Neural cell (in vitro differentiated cells): ENCODE results near the gene OAF. TPM values are rescaled to one million over a fixed set of nuclear protein-coding genes. Genes with fewer than 3 reads are reported as not detected.

Experiments used
- H2AFZ ChIP-seq: fragments of 200-600, 300-800 bp; sonication (generic), shearing (Covaris generic); 2 replicates; pipeline ENCODE4 v1.6.0; 2014; ENCODE audit warnings: low read depth, mild to moderate bottlenecking, antibody characterized with exemption, low read length, moderate library complexity
- H3F3A ChIP-seq: fragments of 200-600 bp; shearing (Covaris generic); 2 replicates; pipeline ENCODE4 v1.6.1; 2016; ENCODE audit warnings: mild to moderate bottlenecking, moderate library complexity, mixed read lengths, antibody characterized with exemption, low read length; ENCODE audit not compliant: insufficient read depth, poor library complexity, severe bottlenecking
- H3K27ac ChIP-seq: fragments of 200-600, 300-800 bp; sonication (generic), shearing (Covaris generic); 2 replicates; pipeline ENCODE4 v1.5.1; 2014; ENCODE audit warnings: mild to moderate bottlenecking, low read length, moderate library complexity
- H3K27me3 ChIP-seq: fragments of 300-800, 200-600 bp; sonication (generic), shearing (Covaris generic); 2 replicates; pipeline ENCODE4 v1.6.0; 2014; ENCODE audit warnings: mild to moderate bottlenecking, low read depth, low read length, moderate library complexity; ENCODE audit not compliant: insufficient read depth
- H3K36me3 ChIP-seq: fragments of 300-800, 200-600 bp; sonication (generic), shearing (Covaris generic); 2 replicates; pipeline ENCODE4 v1.5.1; 2014; ENCODE audit warnings: mild to moderate bottlenecking, antibody characterized with exemption, low read length, moderate library complexity; ENCODE audit not compliant: insufficient read depth
- H3K4me2 ChIP-seq: fragments of 300-800, 200-600 bp; sonication (generic), shearing (Covaris generic); 2 replicates; pipeline ENCODE4 v1.6.0; 2014; ENCODE audit warnings: mild to moderate bottlenecking, low read length
- H3K4me3 ChIP-seq: fragments of 300-800, 200-600 bp; sonication (generic), shearing (Covaris generic); 2 replicates; pipeline ENCODE4 v1.5.1; 2014; ENCODE audit warnings: mild to moderate bottlenecking, low read length, moderate library complexity
- H3K79me2 ChIP-seq: fragments of 200-600 bp; shearing (Covaris generic); replicated peaks from 2 replicates; pipeline ENCODE4 v1.6.0; 2014; ENCODE audit warnings: mild to moderate bottlenecking, low read length, moderate library complexity; ENCODE audit not compliant: insufficient read depth
- H3K9ac ChIP-seq: fragments of 300-800, 200-600 bp; sonication (generic), shearing (Covaris generic); 2 replicates; pipeline ENCODE4 v1.6.1; 2016; ENCODE audit warnings: mild to moderate bottlenecking, low read length, mixed read lengths
- H3K9me2 ChIP-seq: fragments of 200-600 bp; shearing (Covaris generic); 2 replicates; pipeline ENCODE4 v1.6.1; 2016; ENCODE audit warnings: mild to moderate bottlenecking, low read length, mixed read lengths; ENCODE audit not compliant: insufficient read depth
- H3K9me3 ChIP-seq: fragments of 200-600, 300-800 bp; sonication (generic), shearing (Covaris generic); 2 replicates; pipeline ENCODE4 v1.6.1; 2016; ENCODE audit warnings: mild to moderate bottlenecking, mixed run types, low read length, moderate library complexity, mixed read lengths
- H4K20me1 ChIP-seq: fragments of 200-600 bp; shearing (Covaris generic); 2 replicates; pipeline ENCODE4 v1.6.1; 2016; ENCODE audit warnings: mild to moderate bottlenecking, mixed run types; ENCODE audit not compliant: insufficient read depth
- EP300 ChIP-seq: fragments of 450-650 bp; conservative IDR thresholded peaks from 2 replicates; pipeline ENCODE4 v1.6.1; 2014; ENCODE audit warnings: antibody characterized with exemption, mild to moderate bottlenecking, moderate library complexity; ENCODE audit not compliant: poor library complexity, severe bottlenecking
- EZH2 ChIP-seq: fragments of 200-600, 300-800 bp; shearing (Covaris generic), sonication (generic); IDR thresholded peaks from 2 replicates; pipeline ENCODE4 v1.6.1; 2014; ENCODE audit warnings: antibody characterized with exemption, low read length, borderline replicate concordance, mild to moderate bottlenecking; ENCODE audit not compliant: insufficient read depth, poor library complexity, severe bottlenecking
- MXI1 ChIP-seq: fragments of 450-650 bp; conservative IDR thresholded peaks from 2 replicates; pipeline ENCODE4 v1.6.1; 2014; ENCODE audit warnings: antibody characterized with exemption, mild to moderate bottlenecking; ENCODE audit not compliant: poor library complexity, severe bottlenecking
- POLR2AphosphoS5 ChIP-seq: IDR thresholded peaks from 2 replicates; pipeline ENCODE4 v1.6.1; 2012
- RAD21 ChIP-seq: fragments of 450-650 bp; conservative IDR thresholded peaks from 2 replicates; pipeline ENCODE4 v1.6.1; 2014; ENCODE audit warnings: antibody characterized with exemption, mild to moderate bottlenecking, moderate library complexity
- SMC3 ChIP-seq: fragments of 450-650 bp; conservative IDR thresholded peaks from 2 replicates; pipeline ENCODE4 v1.6.1; 2014; ENCODE audit warnings: antibody characterized with exemption, mild to moderate bottlenecking, moderate library complexity; ENCODE audit not compliant: poor library complexity
- TAF1 ChIP-seq: IDR thresholded peaks from 2 replicates; pipeline ENCODE4 v1.6.1; 2012; ENCODE audit warnings: low read depth
- polyA plus RNA-seq: library from polyadenylated mRNA; depleted of rRNA; stranded (reverse); fragments of >200 nt; gene quantifications from 2 replicates; pipeline ENCODE4 v1.2.3, GENCODE V29; 2014
- TF ChIP-seq, protein P1 (sequence below): IDR thresholded peaks from 2 replicates; pipeline ENCODE4 v1.6.1; 2012; ENCODE audit warnings: borderline replicate concordance
- TF ChIP-seq, protein P2 (sequence below): fragments of 450-650 bp; IDR thresholded peaks from 2 replicates; pipeline ENCODE4 v1.5.1; 2014; ENCODE audit warnings: antibody characterized with exemption, mild to moderate bottlenecking, moderate library complexity; ENCODE audit not compliant: poor library complexity, severe bottlenecking

The OAF gene
- polyA plus RNA-seq, 1 donor from 2014 or later = 0.97 TPM

DNA sequence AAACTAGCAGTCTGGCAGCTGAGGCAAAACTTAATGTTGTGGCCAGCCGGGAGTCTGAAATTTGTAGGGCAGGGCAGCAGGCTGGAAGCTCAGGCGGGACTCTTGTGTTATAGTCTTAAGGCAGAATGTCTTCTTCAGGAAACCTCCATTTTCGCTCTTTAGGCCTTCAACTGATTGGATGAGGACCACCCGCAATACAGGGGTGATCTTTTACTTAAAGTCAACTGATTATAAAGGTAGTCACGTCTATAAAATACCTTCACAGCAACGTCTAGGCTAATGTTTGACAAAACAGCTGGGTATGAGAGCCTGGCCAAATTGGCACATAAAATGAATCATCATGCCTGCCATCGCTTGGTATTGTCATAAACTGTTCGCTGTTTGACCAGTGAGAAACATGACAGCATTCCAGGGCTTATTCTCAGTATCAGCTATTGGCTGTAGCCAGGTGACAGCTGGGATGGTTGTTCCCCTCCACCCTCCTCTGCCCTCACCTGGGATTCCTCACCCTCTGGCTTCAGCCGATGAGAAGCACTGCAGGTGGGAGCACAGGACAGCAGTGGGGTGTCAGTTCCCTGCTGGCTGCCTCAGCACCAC lies 22.5 kb downstream of the OAF start:
- Histone ChIP-seq H3K9me2 (no peaks in the 10 kb centered on the region), H3K9me3 (no peaks in the 10 kb centered on the region), H3K4me2 (no peak overlapping the region), H3K27ac (no peak overlapping the region), H3K27me3 (no peaks in the 10 kb centered on the region), H3K36me3 (no peaks in the 10 kb centered on the region), H3K79me2 (no peaks in the 10 kb centered on the region), H3F3A (no peaks in the 10 kb centered on the region), H2AFZ (no peak overlapping the region), H3K4me3 (no peak overlapping the region), H3K9ac (no peak overlapping the region), H4K20me1 (no peaks in the 10 kb centered on the region)
- TF ChIP-seq, protein P1, sequence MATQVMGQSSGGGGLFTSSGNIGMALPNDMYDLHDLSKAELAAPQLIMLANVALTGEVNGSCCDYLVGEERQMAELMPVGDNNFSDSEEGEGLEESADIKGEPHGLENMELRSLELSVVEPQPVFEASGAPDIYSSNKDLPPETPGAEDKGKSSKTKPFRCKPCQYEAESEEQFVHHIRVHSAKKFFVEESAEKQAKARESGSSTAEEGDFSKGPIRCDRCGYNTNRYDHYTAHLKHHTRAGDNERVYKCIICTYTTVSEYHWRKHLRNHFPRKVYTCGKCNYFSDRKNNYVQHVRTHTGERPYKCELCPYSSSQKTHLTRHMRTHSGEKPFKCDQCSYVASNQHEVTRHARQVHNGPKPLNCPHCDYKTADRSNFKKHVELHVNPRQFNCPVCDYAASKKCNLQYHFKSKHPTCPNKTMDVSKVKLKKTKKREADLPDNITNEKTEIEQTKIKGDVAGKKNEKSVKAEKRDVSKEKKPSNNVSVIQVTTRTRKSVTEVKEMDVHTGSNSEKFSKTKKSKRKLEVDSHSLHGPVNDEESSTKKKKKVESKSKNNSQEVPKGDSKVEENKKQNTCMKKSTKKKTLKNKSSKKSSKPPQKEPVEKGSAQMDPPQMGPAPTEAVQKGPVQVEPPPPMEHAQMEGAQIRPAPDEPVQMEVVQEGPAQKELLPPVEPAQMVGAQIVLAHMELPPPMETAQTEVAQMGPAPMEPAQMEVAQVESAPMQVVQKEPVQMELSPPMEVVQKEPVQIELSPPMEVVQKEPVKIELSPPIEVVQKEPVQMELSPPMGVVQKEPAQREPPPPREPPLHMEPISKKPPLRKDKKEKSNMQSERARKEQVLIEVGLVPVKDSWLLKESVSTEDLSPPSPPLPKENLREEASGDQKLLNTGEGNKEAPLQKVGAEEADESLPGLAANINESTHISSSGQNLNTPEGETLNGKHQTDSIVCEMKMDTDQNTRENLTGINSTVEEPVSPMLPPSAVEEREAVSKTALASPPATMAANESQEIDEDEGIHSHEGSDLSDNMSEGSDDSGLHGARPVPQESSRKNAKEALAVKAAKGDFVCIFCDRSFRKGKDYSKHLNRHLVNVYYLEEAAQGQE = no peak
- TF ChIP-seq EZH2 = no peak
- no peak for TF ChIP-seq EP300
- TF ChIP-seq SMC3 = no peak
- no peak for TF ChIP-seq MXI1
- no peak for TF ChIP-seq POLR2AphosphoS5
- TF ChIP-seq, protein P2, sequence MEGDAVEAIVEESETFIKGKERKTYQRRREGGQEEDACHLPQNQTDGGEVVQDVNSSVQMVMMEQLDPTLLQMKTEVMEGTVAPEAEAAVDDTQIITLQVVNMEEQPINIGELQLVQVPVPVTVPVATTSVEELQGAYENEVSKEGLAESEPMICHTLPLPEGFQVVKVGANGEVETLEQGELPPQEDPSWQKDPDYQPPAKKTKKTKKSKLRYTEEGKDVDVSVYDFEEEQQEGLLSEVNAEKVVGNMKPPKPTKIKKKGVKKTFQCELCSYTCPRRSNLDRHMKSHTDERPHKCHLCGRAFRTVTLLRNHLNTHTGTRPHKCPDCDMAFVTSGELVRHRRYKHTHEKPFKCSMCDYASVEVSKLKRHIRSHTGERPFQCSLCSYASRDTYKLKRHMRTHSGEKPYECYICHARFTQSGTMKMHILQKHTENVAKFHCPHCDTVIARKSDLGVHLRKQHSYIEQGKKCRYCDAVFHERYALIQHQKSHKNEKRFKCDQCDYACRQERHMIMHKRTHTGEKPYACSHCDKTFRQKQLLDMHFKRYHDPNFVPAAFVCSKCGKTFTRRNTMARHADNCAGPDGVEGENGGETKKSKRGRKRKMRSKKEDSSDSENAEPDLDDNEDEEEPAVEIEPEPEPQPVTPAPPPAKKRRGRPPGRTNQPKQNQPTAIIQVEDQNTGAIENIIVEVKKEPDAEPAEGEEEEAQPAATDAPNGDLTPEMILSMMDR = no peak
- TF ChIP-seq TAF1 = no peak
- TF ChIP-seq RAD21 = no peak

DNA sequence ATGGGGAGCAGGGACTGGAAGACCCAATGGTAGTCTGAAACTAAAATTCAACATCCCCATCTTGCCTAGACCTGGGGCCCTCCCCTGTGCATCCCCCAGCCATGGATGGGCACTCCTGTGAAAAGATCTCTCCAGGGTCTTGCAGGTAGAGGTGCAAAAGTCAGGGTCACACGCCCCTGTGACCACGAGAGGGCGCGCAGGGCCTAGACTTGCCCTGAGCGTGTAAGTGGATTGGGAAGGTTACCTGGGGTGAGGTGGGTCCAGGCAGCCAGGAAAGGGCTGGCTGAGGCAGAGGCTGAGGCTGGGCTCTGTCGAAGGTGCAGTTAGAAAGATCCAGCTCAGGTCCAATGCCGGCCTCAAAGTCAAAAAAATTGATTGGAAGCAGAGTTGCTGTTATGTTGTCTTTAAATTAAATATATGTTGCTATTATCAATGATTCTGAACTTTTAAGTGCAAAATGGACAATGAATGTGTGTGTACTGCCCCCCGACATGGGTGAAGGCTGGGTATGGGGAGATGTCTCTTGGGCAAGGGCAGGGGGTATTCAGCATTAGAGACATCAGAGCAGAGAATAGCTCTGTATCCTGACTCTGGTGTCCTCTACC lies 24.3 kb downstream of the OAF start:
- H3K4me2 ChIP-seq = no peak overlapping the region
- no peaks in the 10 kb centered on the region for H4K20me1 ChIP-seq
- no peaks in the 10 kb centered on the region for H3K79me2 ChIP-seq
- H3F3A ChIP-seq = no peaks in the 10 kb centered on the region
- H3K9me2 ChIP-seq = no peaks in the 10 kb centered on the region
- no peaks in the 10 kb centered on the region for H3K36me3 ChIP-seq
- no peak overlapping the region for H3K4me3 ChIP-seq
- no peak overlapping the region for H2AFZ ChIP-seq
- no peaks in the 10 kb centered on the region for H3K9me3 ChIP-seq
- no peak overlapping the region for H3K9ac ChIP-seq
- TF ChIP-seq, protein P2 = peak; percentile 92
- TF ChIP-seq MXI1 = no peak
- TF ChIP-seq SMC3 = peak; percentile 99
- TF ChIP-seq RAD21 = peak; percentile 95
- H3K27ac ChIP-seq = no peak overlapping the region
- peaks cover 17% of the 10 kb centered on the region for H3K27me3 ChIP-seq
